Measurements from ENCODE around the gene HACE1.
A peak's percentile ranks its signal among the peaks of the same experiment; 100 is the strongest.
"Not testable (repeated sequence)": the region's sequence is repeated elsewhere in the genome, so short reads cannot be mapped to it uniquely, and the experiment has no call there.

Gene HACE1

GRCh38 chr6:104796031-104796785 lies 63.5 kb downstream of the HACE1 start:
- Mint-ChIP-seq H3K9me3 (ENCODE audit: low read depth) (no peaks in the 10 kb centered on the region), H3K27ac (no peak overlapping the region), H3K27me3 (no peaks in the 10 kb centered on the region), H3K4me3 (no peak overlapping the region), H3K36me3 (peaks cover 12% of the 10 kb centered on the region), H3K4me1 (ENCODE audit: low read depth) (no peaks in the 10 kb centered on the region)

GRCh38 chr6:104795363-104795762 lies 64.4 kb downstream of the HACE1 start:
- no peak overlapping the region for H3K27ac Mint-ChIP-seq
- no peaks in the 10 kb centered on the region for H3K4me1 Mint-ChIP-seq (ENCODE audit: low read depth)
- no peaks in the 10 kb centered on the region for H3K9me3 Mint-ChIP-seq (ENCODE audit: low read depth)
- H3K4me3 Mint-ChIP-seq = no peak overlapping the region
- H3K36me3 Mint-ChIP-seq = peaks cover 5% of the 10 kb centered on the region
- no peaks in the 10 kb centered on the region for H3K27me3 Mint-ChIP-seq

GRCh38 chr6:104789770-104790190 lies 69.9 kb downstream of the HACE1 start:
- Mint-ChIP-seq H3K36me3 (peaks cover 13% of the 10 kb centered on the region), H3K27ac (peak overlapping the region; percentile 77), H3K9me3 (ENCODE audit: low read depth) (no peaks in the 10 kb centered on the region), H3K27me3 (no peaks in the 10 kb centered on the region), H3K4me3 (peak overlapping the region; percentile 69), H3K4me1 (ENCODE audit: low read depth) (peaks cover 26% of the 10 kb centered on the region)

GRCh38 chr6:104788400-104788799 lies 71.3 kb downstream of the HACE1 start:
- H3K4me1 Mint-ChIP-seq (ENCODE audit: low read depth) = peaks cover 26% of the 10 kb centered on the region
- H3K36me3 Mint-ChIP-seq = peaks cover 14% of the 10 kb centered on the region
- no peaks in the 10 kb centered on the region for H3K27me3 Mint-ChIP-seq
- no peaks in the 10 kb centered on the region for H3K9me3 Mint-ChIP-seq (ENCODE audit: low read depth)
- H3K27ac Mint-ChIP-seq = peak overlapping the region; percentile 83
- peak overlapping the region; percentile 48 for H3K4me3 Mint-ChIP-seq

GRCh38 chr6:104787305-104787704 lies 72.4 kb downstream of the HACE1 start:
- H3K4me3 Mint-ChIP-seq = no peak overlapping the region
- H3K9me3 Mint-ChIP-seq (ENCODE audit: low read depth) = no peaks in the 10 kb centered on the region
- H3K36me3 Mint-ChIP-seq = peaks cover 19% of the 10 kb centered on the region
- peaks cover 26% of the 10 kb centered on the region for H3K4me1 Mint-ChIP-seq (ENCODE audit: low read depth)
- no peak overlapping the region for H3K27ac Mint-ChIP-seq
- no peaks in the 10 kb centered on the region for H3K27me3 Mint-ChIP-seq

- H3K27ac Mint-ChIP-seq = no peak overlapping the region
- H3K36me3 Mint-ChIP-seq = peaks cover 28% of the 10 kb centered on the region
- peaks cover 23% of the 10 kb centered on the region for H3K4me1 Mint-ChIP-seq (ENCODE audit: low read depth)
- H3K27me3 Mint-ChIP-seq = no peaks in the 10 kb centered on the region
- no peaks in the 10 kb centered on the region for H3K9me3 Mint-ChIP-seq (ENCODE audit: low read depth)
- H3K4me3 Mint-ChIP-seq = no peak overlapping the region
Measured at GRCh38 chr6:104784884-104785283, 74.8 kb downstream of the HACE1 start.

- Mint-ChIP-seq H3K9me3 (ENCODE audit: low read depth) (no peaks in the 10 kb centered on the region), H3K27me3 (no peaks in the 10 kb centered on the region), H3K36me3 (peaks cover 3% of the 10 kb centered on the region), H3K4me3 (no peak overlapping the region), H3K4me1 (ENCODE audit: low read depth) (no peaks in the 10 kb centered on the region), H3K27ac (no peak overlapping the region)
Measured at GRCh38 chr6:104771258-104771832, 88.4 kb downstream of the HACE1 start.

- Mint-ChIP-seq H3K36me3 (peaks cover 6% of the 10 kb centered on the region), H3K27me3 (no peaks in the 10 kb centered on the region), H3K4me3 (no peak overlapping the region), H3K4me1 (ENCODE audit: low read depth) (no peaks in the 10 kb centered on the region), H3K9me3 (ENCODE audit: low read depth) (no peaks in the 10 kb centered on the region), H3K27ac (no peak overlapping the region)
Measured at GRCh38 chr6:104768906-104769305, 90.8 kb downstream of the HACE1 start.

GRCh38 chr6:104766595-104766994 lies 93.1 kb downstream of the HACE1 start:
- Mint-ChIP-seq H3K36me3 (peaks cover 11% of the 10 kb centered on the region), H3K4me1 (ENCODE audit: low read depth) (no peaks in the 10 kb centered on the region), H3K4me3 (no peak overlapping the region), H3K27ac (no peak overlapping the region), H3K27me3 (no peaks in the 10 kb centered on the region), H3K9me3 (ENCODE audit: low read depth) (no peaks in the 10 kb centered on the region)

- Mint-ChIP-seq H3K4me1 (ENCODE audit: low read depth) (no peaks in the 10 kb centered on the region), H3K27ac (no peak overlapping the region), H3K4me3 (no peak overlapping the region), H3K36me3 (peaks cover 49% of the 10 kb centered on the region), H3K27me3 (no peaks in the 10 kb centered on the region), H3K9me3 (ENCODE audit: low read depth) (peaks cover 15% of the 10 kb centered on the region)
Measured at GRCh38 chr6:104754788-104755409, 104.8 kb downstream of the HACE1 start.

GRCh38 chr6:104753251-104753650 lies 106.5 kb downstream of the HACE1 start:
- Mint-ChIP-seq H3K27ac (no peak overlapping the region), H3K36me3 (peaks cover 35% of the 10 kb centered on the region), H3K9me3 (ENCODE audit: low read depth) (peaks cover 15% of the 10 kb centered on the region), H3K27me3 (no peaks in the 10 kb centered on the region), H3K4me3 (no peak overlapping the region), H3K4me1 (ENCODE audit: low read depth) (no peaks in the 10 kb centered on the region)

- peaks cover 20% of the 10 kb centered on the region for H3K36me3 Mint-ChIP-seq
- H3K27me3 Mint-ChIP-seq = no peaks in the 10 kb centered on the region
- H3K4me3 Mint-ChIP-seq = no peak overlapping the region
- H3K4me1 Mint-ChIP-seq (ENCODE audit: low read depth) = no peaks in the 10 kb centered on the region
- peaks cover 12% of the 10 kb centered on the region for H3K9me3 Mint-ChIP-seq (ENCODE audit: low read depth)
- no peak overlapping the region for H3K27ac Mint-ChIP-seq
Measured at GRCh38 chr6:104750449-104750848, 109.3 kb downstream of the HACE1 start.

GRCh38 chr6:104739124-104739523 lies 120.6 kb downstream of the HACE1 start:
- H3K36me3 Mint-ChIP-seq; H3K4me1 Mint-ChIP-seq (ENCODE audit: low read depth); H3K9me3 Mint-ChIP-seq (ENCODE audit: low read depth); H3K4me3 Mint-ChIP-seq; H3K27ac Mint-ChIP-seq; H3K27me3 Mint-ChIP-seq: not testable (repeated sequence)

GRCh38 chr6:104737567-104737966 lies 122.2 kb downstream of the HACE1 start:
- H3K4me1 Mint-ChIP-seq (ENCODE audit: low read depth); H3K4me3 Mint-ChIP-seq; H3K27me3 Mint-ChIP-seq; H3K36me3 Mint-ChIP-seq; H3K27ac Mint-ChIP-seq; H3K9me3 Mint-ChIP-seq (ENCODE audit: low read depth): not testable (repeated sequence)

- no peaks in the 10 kb centered on the region for H3K4me1 Mint-ChIP-seq (ENCODE audit: low read depth)
- peaks cover 5% of the 10 kb centered on the region for H3K36me3 Mint-ChIP-seq
- H3K27me3 Mint-ChIP-seq = no peaks in the 10 kb centered on the region
- H3K9me3 Mint-ChIP-seq (ENCODE audit: low read depth) = no peaks in the 10 kb centered on the region
- H3K4me3 Mint-ChIP-seq = no peak overlapping the region
- no peak overlapping the region for H3K27ac Mint-ChIP-seq
Measured at GRCh38 chr6:104736545-104736944, 123.2 kb downstream of the HACE1 start.
